CD4-positive, CD25-positive, alpha-beta regulatory T cell (primary cell): ENCODE data around the gene NDRG2. TPM values are rescaled to one million over a fixed set of nuclear protein-coding genes. Genes with fewer than 3 reads are reported as not detected.
"Not testable (repeated sequence)": the region's sequence is repeated elsewhere in the genome, so short reads cannot be mapped to it uniquely, and the experiment has no call there.

Source experiments
- ATAC-seq, 2 donors: fragments of 150-1000 bp; cut with Tn5 transposase; one replicate each; pipeline ENCODE4 v1.10.0; 2021; ENCODE audit warnings: low read depth in 2 of 2, moderate number of reproducible peaks in 2 of 2, moderate library complexity in 1 of 2
- DNase-seq, 3 donors: peaks; one replicate each; pipeline versions ENCODE4 v3.0.0 to v3.0.0-alpha.2; 2012 to 2022; ENCODE audit warnings: mixed read lengths in 1 of 3
- H3K27ac ChIP-seq: one replicate; pipeline ENCODE4 v1.7.0; 2013; ENCODE audit warnings: mild to moderate bottlenecking, low read length; ENCODE audit not compliant: insufficient read depth, poor library complexity, severe bottlenecking
- H3K27me3 ChIP-seq: one replicate; pipeline ENCODE4 v1.7.0; 2013; ENCODE audit warnings: low read length; ENCODE audit not compliant: control insufficient read depth, insufficient read depth
- H3K36me3 ChIP-seq: one replicate; pipeline ENCODE4 v1.7.0; 2013; ENCODE audit warnings: mild to moderate bottlenecking, low read length, moderate library complexity; ENCODE audit not compliant: control insufficient read depth, insufficient read depth
- H3K4me1 ChIP-seq: 2 replicates; pipeline ENCODE4 v1.7.0; 2013; ENCODE audit warnings: mild to moderate bottlenecking, low read length; ENCODE audit not compliant: insufficient read depth, control insufficient read depth, poor library complexity, severe bottlenecking
- H3K4me3 ChIP-seq: one replicate; pipeline ENCODE4 v1.7.0; 2013; ENCODE audit warnings: low read depth, mild to moderate bottlenecking, low read length, moderate library complexity
- H3K9me3 ChIP-seq, 2 experiments: 1 replicate in 1 of 2; 2 replicates in 1 of 2; pipeline ENCODE4 v1.7.0; 2013; ENCODE audit warnings: low read length in 2 of 2, mild to moderate bottlenecking in 1 of 2, moderate library complexity in 1 of 2; ENCODE audit not compliant: control insufficient read depth in 2 of 2
- H3K27ac Mint-ChIP-seq, 3 donors: one replicate each; pipeline ENCODE4 v1.8.0; 2020 to 2022; ENCODE audit warnings: mild to moderate bottlenecking in 3 of 3, mixed read lengths in 3 of 3, moderate library complexity in 2 of 3
- H3K27me3 Mint-ChIP-seq: one replicate; pipeline ENCODE4 v1.8.0; 2022; ENCODE audit warnings: mild to moderate bottlenecking, mixed read lengths
- H3K36me3 Mint-ChIP-seq: one replicate; pipeline ENCODE4 v1.8.0; 2020; ENCODE audit warnings: mixed read lengths
- H3K4me1 Mint-ChIP-seq, 4 donors: one replicate each; pipeline ENCODE4 v1.8.0; 2020 to 2022; ENCODE audit warnings: mixed read lengths in 4 of 4, mild to moderate bottlenecking in 1 of 4
- H3K4me3 Mint-ChIP-seq, 4 donors: one replicate each; pipeline ENCODE4 v1.8.0; 2020 to 2022; ENCODE audit warnings: mild to moderate bottlenecking in 4 of 4, mixed read lengths in 4 of 4, moderate library complexity in 3 of 4
- H3K9me3 Mint-ChIP-seq, 7 donors: one replicate each; pipeline ENCODE4 v1.8.0; 2020 to 2022; ENCODE audit warnings: mixed read lengths in 7 of 7, mild to moderate bottlenecking in 3 of 7, moderate library complexity in 2 of 7
- polyA plus RNA-seq, 4 donors: library from polyadenylated mRNA; unstranded; fragments of 300-500 nt; fragmentation: Illumina TruSeq; gene quantifications; one replicate each; pipeline ENCODE4 v1.2.3, GENCODE V29; 2021
- total RNA-seq: library from RNA; stranded (reverse); gene quantifications from one replicate; pipeline ENCODE4 v1.2.3, GENCODE V29; 2022

NDRG2 gene
- total and polyA plus RNA-seq, 5 donors from 2014 or later, result 13.3 to 19.6 (median 17.2) TPM

- not testable (repeated sequence) for H3K4me3 ChIP-seq, DNase-seq, H3K36me3 Mint-ChIP-seq, H3K27ac ChIP-seq, ATAC-seq, H3K4me3 Mint-ChIP-seq, H3K36me3 ChIP-seq, H3K9me3 ChIP-seq, H3K4me1 ChIP-seq, H3K27ac Mint-ChIP-seq, H3K9me3 Mint-ChIP-seq, H3K4me1 Mint-ChIP-seq
- peaks cover 14% of the 10 kb centered on the region for H3K27me3 ChIP-seq
- H3K27me3 Mint-ChIP-seq, result peaks cover 25% of the 10 kb centered on the region
Measured at GRCh38 chr14:21009721-21010120, 15.1 kb downstream of the NDRG2 start.

GRCh38 chr14:21003788-21004346, 21.0 kb downstream of the NDRG2 start:
- H3K4me1 Mint-ChIP-seq, result no peaks in the 10 kb centered on the region
- H3K27ac Mint-ChIP-seq, result no peak overlapping the region
- no peak for ATAC-seq

GRCh38 chr14:21001218-21001617, 23.6 kb downstream of the NDRG2 start:
- H3K9me3 Mint-ChIP-seq, result no peaks in the 10 kb centered on the region
- H3K36me3 ChIP-seq, result peaks cover 15% of the 10 kb centered on the region
- H3K27ac ChIP-seq, result no peak overlapping the region
- ATAC-seq (no peak), DNase-seq (no peak)
- H3K4me1 ChIP-seq, result no peaks in the 10 kb centered on the region
- H3K27me3 ChIP-seq, result no peaks in the 10 kb centered on the region
- H3K27me3 Mint-ChIP-seq, result peaks cover 12% of the 10 kb centered on the region
- H3K4me3 ChIP-seq, result no peak overlapping the region
- H3K36me3 Mint-ChIP-seq, result peaks cover 3% of the 10 kb centered on the region
- H3K27ac Mint-ChIP-seq, result peak overlapping the region in 1 of 3 donors; percentile 15
- no peaks in the 10 kb centered on the region for H3K9me3 ChIP-seq
- H3K4me1 Mint-ChIP-seq, result peaks cover 0 to 6% (median 0%) of the 10 kb centered on the region in 4 donors
- no peak overlapping the region for H3K4me3 Mint-ChIP-seq

More at GRCh38 chr14:21003788-21004346, 21.0 kb downstream of the NDRG2 start:
- no peak for DNase-seq
- Mint-ChIP-seq H3K27me3 (peaks cover 15% of the 10 kb centered on the region), H3K9me3 (no peaks in the 10 kb centered on the region), H3K36me3 (no peaks in the 10 kb centered on the region), H3K4me3 (no peak overlapping the region)
- H3K4me3 ChIP-seq, result no peak overlapping the region
- no peaks in the 10 kb centered on the region for H3K4me1 ChIP-seq
- no peaks in the 10 kb centered on the region for H3K36me3 ChIP-seq
- H3K27ac ChIP-seq, result no peak overlapping the region
- H3K9me3 ChIP-seq, result no peaks in the 10 kb centered on the region
- no peaks in the 10 kb centered on the region for H3K27me3 ChIP-seq

- Mint-ChIP-seq H3K27me3 (peaks cover 12% of the 10 kb centered on the region), H3K9me3 (no peaks in the 10 kb centered on the region), H3K4me1 (peaks cover 0 to 9% (median 0%) of the 10 kb centered on the region in 4 donors), H3K4me3 (no peak overlapping the region), H3K36me3 (peaks cover 18% of the 10 kb centered on the region), H3K27ac (no peak overlapping the region)
- Histone ChIP-seq H3K36me3 (peaks cover 32% of the 10 kb centered on the region), H3K4me3 (no peak overlapping the region), H3K27ac (no peak overlapping the region), H3K27me3 (no peaks in the 10 kb centered on the region), H3K9me3 (no peaks in the 10 kb centered on the region), H3K4me1 (no peaks in the 10 kb centered on the region)
- ATAC-seq, result no peak
- no peak for DNase-seq
Measured at GRCh38 chr14:20999591-20999990, 25.3 kb downstream of the NDRG2 start.

GRCh38 chr14:20998674-20999366, 26.0 kb downstream of the NDRG2 start, which contains the start of gene SLC39A2:
SLC39A2 (plus strand) TSS chr14:20999293; CDS start chr14:20999447, 154 bp downstream.
- Histone ChIP-seq H3K4me3 (no peak within 1 kb of the TSS), H3K27ac (no peak within 1 kb of the TSS), H3K4me1 (no peaks in the 10 kb centered on the region), H3K27me3 (no peaks in the 10 kb centered on the region), H3K9me3 (no peaks in the 10 kb centered on the region), H3K36me3 (peaks cover 39% of the 10 kb centered on the region)
- Mint-ChIP-seq H3K9me3 (no peaks in the 10 kb centered on the region), H3K36me3 (peaks cover 26% of the 10 kb centered on the region), H3K27me3 (peaks cover 5% of the 10 kb centered on the region), H3K4me1 (peaks cover 0 to 11% (median 1%) of the 10 kb centered on the region in 4 donors), H3K4me3 (peak within 1 kb of the TSS in 1 of 4 donors; percentile 22), H3K27ac (peak within 1 kb of the TSS in 1 of 3 donors; percentile 78)
- ATAC-seq (no peak), DNase-seq (no peak)

GRCh38 chr14:20998139-20998538, 26.7 kb downstream of the NDRG2 start:
- Mint-ChIP-seq H3K27me3 (peaks cover 5% of the 10 kb centered on the region), H3K27ac (peak overlapping the region in 1 of 3 donors; percentile 78), H3K9me3 (no peaks in the 10 kb centered on the region), H3K36me3 (peaks cover 29% of the 10 kb centered on the region), H3K4me1 (peaks cover 0 to 12% (median 3%) of the 10 kb centered on the region in 4 donors), H3K4me3 (peak overlapping the region in 1 of 4 donors; percentile 22)
- H3K4me1 ChIP-seq, result no peaks in the 10 kb centered on the region
- no peaks in the 10 kb centered on the region for H3K27me3 ChIP-seq
- H3K9me3 ChIP-seq, result no peaks in the 10 kb centered on the region
- H3K36me3 ChIP-seq, result peaks cover 43% of the 10 kb centered on the region
- ATAC-seq (no peak), DNase-seq (no peak)
- H3K4me3 ChIP-seq, result no peak overlapping the region
- H3K27ac ChIP-seq, result no peak overlapping the region

- H3K9me3 Mint-ChIP-seq, result no peaks in the 10 kb centered on the region
- H3K4me3 ChIP-seq, result no peak overlapping the region
- H3K36me3 ChIP-seq, result peaks cover 49% of the 10 kb centered on the region
- H3K36me3 Mint-ChIP-seq, result peaks cover 29% of the 10 kb centered on the region
- no peaks in the 10 kb centered on the region for H3K4me1 ChIP-seq
- H3K27ac Mint-ChIP-seq, result peak overlapping the region in 1 of 3 donors; percentile 77
- ATAC-seq, result no peak
- no peak overlapping the region for H3K27ac ChIP-seq
- H3K4me3 Mint-ChIP-seq, result no peak overlapping the region
- H3K27me3 Mint-ChIP-seq, result peaks cover 2% of the 10 kb centered on the region
- peaks cover 0 to 15% (median 4%) of the 10 kb centered on the region in 4 donors for H3K4me1 Mint-ChIP-seq
- H3K9me3 ChIP-seq, result no peaks in the 10 kb centered on the region
- H3K27me3 ChIP-seq, result no peaks in the 10 kb centered on the region
- no peak for DNase-seq
Measured at GRCh38 chr14:20997564-20997963, 27.3 kb downstream of the NDRG2 start.
